Colon (tissue), 2 donors: ENCODE results near the gene ORMDL2.
"Not testable (repeated sequence)": the region's sequence is repeated elsewhere in the genome, so short reads cannot be mapped to it uniquely, and the experiment has no call there.

Source experiments
- FAIRE-seq: peaks from 2 replicates; lab custom pipeline; 2012; peaks lifted over from hg19 to GRCh38; lab: Jason Lieb, UNC
- donor health status: control.
- donor health status: control.

The ORMDL2 gene

GRCh38 chr12:55861396-55861795 is 43.6 kb downstream of the ORMDL2 start:
- no peak for FAIRE-seq

GRCh38 chr12:55861871-55862270 is 44.0 kb downstream of the ORMDL2 start:
- no peak for FAIRE-seq

- FAIRE-seq, result no peak
These were observed 44.4 kb downstream of the ORMDL2 start for GRCh38 chr12:55862286-55862685.

- not testable (repeated sequence) for FAIRE-seq
These were observed 45.1 kb downstream of the ORMDL2 start for GRCh38 chr12:55862931-55863330.

- no peak for FAIRE-seq
These were observed 47.5 kb downstream of the ORMDL2 start for GRCh38 chr12:55865327-55865726.

- FAIRE-seq, result not testable (repeated sequence)
These were observed 48.7 kb downstream of the ORMDL2 start for GRCh38 chr12:55866454-55867004.
